ENCODE data around the gene HLA-F. TPM values are rescaled to one million over a fixed set of nuclear protein-coding genes. Genes with fewer than 3 reads are reported as not detected.

Gene HLA-F
- polyA plus RNA-seq, 2 of the 4 experiments (the other 2 are of a cell fraction): 2.7 to 4.5 TPM

DNA sequence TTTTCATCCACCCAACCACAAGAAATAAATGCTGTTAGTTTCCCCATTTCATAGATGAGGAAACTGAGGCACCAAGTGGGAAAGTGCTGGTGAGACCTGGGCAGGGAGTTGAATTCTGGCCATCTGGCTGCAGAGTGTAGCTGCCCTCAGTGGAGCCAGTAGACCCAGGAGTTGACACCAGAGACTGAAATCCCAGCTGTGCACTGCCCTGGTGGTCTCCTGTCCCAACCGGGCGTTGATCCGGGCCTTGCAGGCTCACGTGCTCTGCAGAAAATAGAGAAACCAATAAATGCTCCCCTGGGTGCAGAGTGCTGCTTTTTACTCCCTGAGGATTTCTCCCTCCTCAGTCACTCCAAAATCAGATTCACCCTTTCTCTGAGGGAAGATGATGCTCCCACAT is 18.4 kb downstream of the HLA-F start:
- TF ChIP-seq KDM1A (IDR thresholded peaks at IDR 0.05; ENCODE audit: low read depth) (no peak), ZFP36 (IDR thresholded peaks at IDR 0.05; ENCODE audit: borderline replicate concordance, partially characterized antibody) (no peak), EP300 (IDR thresholded peaks at IDR 0.05) (no peak), ZSCAN20 (CRISPR knock-in tag; IDR thresholded peaks at IDR 0.05) (no peak), MAFK (IDR thresholded peaks at IDR 0.05; ENCODE audit: partially characterized antibody) (no peak), SREBF2 (IDR thresholded peaks at IDR 0.05) (no peak), POLR2AphosphoS2 (conservative IDR thresholded peaks at IDR 0.05; ENCODE audit: low read length) (no peak), RNF2 (IDR thresholded peaks at IDR 0.05; ENCODE audit: borderline replicate concordance, low read depth) (no peak), BHLHE40 (IDR thresholded peaks at IDR 0.05; ENCODE audit: low read depth, low read length) (no peak), RCOR1 (IDR thresholded peaks at IDR 0.05; ENCODE audit: low read depth, low read length) (no peak)
- WGBS (ENCODE audit: missing lambda C conversion rate): 86% methylated on average over 4 of the region's 4 CpGs
- DNase-seq (ENCODE audit: low read depth in 1 of 2, low spot score in 1 of 2): no peak
- H3K4me1 ChIP-seq: no peaks in the 10 kb centered on the region
- ChIA-PET CTCF (interaction anchor here (1.7 to 2.7 kb wide), 2 partner anchors 93 to 390 kb away, joined by 3 to 9 read pairs; no protein-coding TSS in a partner anchor), POLR2A (no interaction called here)
- no peak for ATAC-seq
- H3K27ac ChIP-seq: no peak overlapping the region
- no peak for FAIRE-seq
- no peak overlapping the region for H3K4me2 ChIP-seq
- no peaks in the 10 kb centered on the region for H3K9me3 ChIP-seq
- no peak overlapping the region for H3K4me3 ChIP-seq

DNA sequence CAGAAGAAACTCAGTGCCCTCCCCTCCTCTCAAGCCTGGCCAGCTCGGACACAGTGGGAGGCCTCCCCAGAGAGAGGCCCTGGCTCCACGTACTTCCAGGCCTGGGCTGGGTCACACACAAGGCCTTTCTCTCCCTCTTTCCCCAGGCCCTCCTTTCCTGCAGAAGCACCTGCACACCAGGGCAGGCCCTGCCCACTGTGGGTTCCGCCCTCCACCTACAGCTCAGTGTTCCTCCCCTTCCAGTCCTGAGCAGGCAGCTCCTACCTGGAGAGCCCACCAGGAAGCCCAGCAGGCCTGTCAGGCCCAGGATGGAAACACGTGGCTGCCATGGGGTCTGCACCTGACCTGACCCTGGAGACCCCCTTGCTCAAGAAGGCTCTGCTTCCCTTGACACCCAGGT is 18.9 kb downstream of the HLA-F start:
- DNase-seq (ENCODE audit: low read depth in 1 of 2, low spot score in 1 of 2): no peak
- WGBS (ENCODE audit: missing lambda C conversion rate): 39% methylated on average over 4 of the region's 4 CpGs
- Histone ChIP-seq H3K9me3 (no peaks in the 10 kb centered on the region), H3K4me2 (no peak overlapping the region), H3K4me1 (no peaks in the 10 kb centered on the region), H3K4me3 (no peak overlapping the region), H3K27ac (no peak overlapping the region)
- POLR2A ChIA-PET: no interaction called here
- no peak for FAIRE-seq
- no peak for ATAC-seq
- TF ChIP-seq ESRRA (IDR thresholded peaks at IDR 0.05; ENCODE audit: borderline replicate concordance, low read length): no peak
- no peak for TF ChIP-seq RFX5 (IDR thresholded peaks at IDR 0.05)
- TF ChIP-seq CEBPB (IDR thresholded peaks at IDR 0.05): no peak
- TF ChIP-seq GATA3 (IDR thresholded peaks at IDR 0.05; ENCODE audit: borderline replicate concordance): no peak
- TF ChIP-seq ZNF302 (CRISPR knock-in tag; IDR thresholded peaks at IDR 0.05): no peak
- no peak for TF ChIP-seq RNF2 (IDR thresholded peaks at IDR 0.05; ENCODE audit: borderline replicate concordance, low read depth)
- TF ChIP-seq ZC3H11A (IDR thresholded peaks at IDR 0.05): no peak
- TF ChIP-seq PHF8 (IDR thresholded peaks at IDR 0.05; ENCODE audit: borderline replicate concordance, low read depth): no peak
- no peak for TF ChIP-seq TP53 (CRISPR knock-in tag; IDR thresholded peaks at IDR 0.05)
- no peak for TF ChIP-seq ZSCAN20 (CRISPR knock-in tag; IDR thresholded peaks at IDR 0.05)
- no peak for TF ChIP-seq CHD2 (IDR thresholded peaks at IDR 0.05; ENCODE audit: low read length, partially characterized antibody)
- TF ChIP-seq NFE2L2 (conservative IDR thresholded peaks at IDR 0.05; ENCODE audit: low read length): no peak
- TF ChIP-seq FOSL2 (IDR thresholded peaks at IDR 0.05): no peak
- no peak for TF ChIP-seq FOSL2 (CRISPR knock-in tag; IDR thresholded peaks at IDR 0.05)
- TF ChIP-seq EHF (CRISPR knock-in tag; IDR thresholded peaks at IDR 0.05): no peak
- no peak for TF ChIP-seq HOXA7 (CRISPR knock-in tag; IDR thresholded peaks at IDR 0.05)
- no peak for TF ChIP-seq RCOR1 (IDR thresholded peaks at IDR 0.05; ENCODE audit: low read depth, low read length)
- no peak for TF ChIP-seq CHD4 (IDR thresholded peaks at IDR 0.05; ENCODE audit: borderline replicate concordance)
- CTCF ChIA-PET: interaction anchor here (1.2 to 2.7 kb wide), 3 partner anchors 92 to 389 kb away, joined by 3 to 9 read pairs (median 3); no protein-coding TSS in a partner anchor

DNA sequence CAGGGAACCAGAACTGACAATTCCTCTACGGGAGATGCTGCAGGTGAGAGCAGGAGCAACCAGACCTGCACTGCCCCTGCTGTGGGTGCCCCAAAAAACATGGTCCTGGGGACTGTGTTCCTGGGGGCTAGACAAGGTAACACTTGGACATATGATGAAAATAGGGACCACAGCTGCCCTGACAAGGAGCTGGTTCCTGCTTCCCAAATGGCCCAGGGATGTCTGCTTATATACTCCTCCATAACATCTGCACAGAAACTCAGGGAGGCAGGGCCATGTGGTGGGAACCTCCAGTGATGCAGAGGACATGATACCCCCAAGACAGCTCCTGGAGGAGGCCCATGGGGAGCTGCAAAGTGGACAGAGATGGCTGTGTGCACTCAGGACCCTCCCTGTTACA is 19.8 kb downstream of the HLA-F start:
- no peaks in the 10 kb centered on the region for H3K4me1 ChIP-seq
- no peak overlapping the region for H3K4me3 ChIP-seq
- WGBS (ENCODE audit: missing lambda C conversion rate): 38% methylated on average over 1 of the region's 1 CpG
- no peak for FAIRE-seq
- TF ChIP-seq ZSCAN20 (CRISPR knock-in tag; IDR thresholded peaks at IDR 0.05): no peak
- no peak for TF ChIP-seq CEBPB (IDR thresholded peaks at IDR 0.05)
- TF ChIP-seq PHF8 (IDR thresholded peaks at IDR 0.05; ENCODE audit: borderline replicate concordance, low read depth): no peak
- TF ChIP-seq RAD21 (conservative IDR thresholded peaks at IDR 0.05 in 1 of 2, IDR thresholded peaks at IDR 0.05 in 1 of 2): no peak
- TF ChIP-seq, protein P1, sequence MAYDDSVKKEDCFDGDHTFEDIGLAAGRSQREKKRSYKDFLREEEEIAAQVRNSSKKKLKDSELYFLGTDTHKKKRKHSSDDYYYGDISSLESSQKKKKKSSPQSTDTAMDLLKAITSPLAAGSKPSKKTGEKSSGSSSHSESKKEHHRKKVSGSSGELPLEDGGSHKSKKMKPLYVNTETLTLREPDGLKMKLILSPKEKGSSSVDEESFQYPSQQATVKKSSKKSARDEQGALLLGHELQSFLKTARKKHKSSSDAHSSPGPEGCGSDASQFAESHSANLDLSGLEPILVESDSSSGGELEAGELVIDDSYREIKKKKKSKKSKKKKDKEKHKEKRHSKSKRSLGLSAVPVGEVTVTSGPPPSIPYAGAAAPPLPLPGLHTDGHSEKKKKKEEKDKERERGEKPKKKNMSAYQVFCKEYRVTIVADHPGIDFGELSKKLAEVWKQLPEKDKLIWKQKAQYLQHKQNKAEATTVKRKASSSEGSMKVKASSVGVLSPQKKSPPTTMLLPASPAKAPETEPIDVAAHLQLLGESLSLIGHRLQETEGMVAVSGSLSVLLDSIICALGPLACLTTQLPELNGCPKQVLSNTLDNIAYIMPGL (CRISPR knock-in tag; IDR thresholded peaks at IDR 0.05; ENCODE audit: borderline replicate concordance): no peak
- TF ChIP-seq, protein P2, sequence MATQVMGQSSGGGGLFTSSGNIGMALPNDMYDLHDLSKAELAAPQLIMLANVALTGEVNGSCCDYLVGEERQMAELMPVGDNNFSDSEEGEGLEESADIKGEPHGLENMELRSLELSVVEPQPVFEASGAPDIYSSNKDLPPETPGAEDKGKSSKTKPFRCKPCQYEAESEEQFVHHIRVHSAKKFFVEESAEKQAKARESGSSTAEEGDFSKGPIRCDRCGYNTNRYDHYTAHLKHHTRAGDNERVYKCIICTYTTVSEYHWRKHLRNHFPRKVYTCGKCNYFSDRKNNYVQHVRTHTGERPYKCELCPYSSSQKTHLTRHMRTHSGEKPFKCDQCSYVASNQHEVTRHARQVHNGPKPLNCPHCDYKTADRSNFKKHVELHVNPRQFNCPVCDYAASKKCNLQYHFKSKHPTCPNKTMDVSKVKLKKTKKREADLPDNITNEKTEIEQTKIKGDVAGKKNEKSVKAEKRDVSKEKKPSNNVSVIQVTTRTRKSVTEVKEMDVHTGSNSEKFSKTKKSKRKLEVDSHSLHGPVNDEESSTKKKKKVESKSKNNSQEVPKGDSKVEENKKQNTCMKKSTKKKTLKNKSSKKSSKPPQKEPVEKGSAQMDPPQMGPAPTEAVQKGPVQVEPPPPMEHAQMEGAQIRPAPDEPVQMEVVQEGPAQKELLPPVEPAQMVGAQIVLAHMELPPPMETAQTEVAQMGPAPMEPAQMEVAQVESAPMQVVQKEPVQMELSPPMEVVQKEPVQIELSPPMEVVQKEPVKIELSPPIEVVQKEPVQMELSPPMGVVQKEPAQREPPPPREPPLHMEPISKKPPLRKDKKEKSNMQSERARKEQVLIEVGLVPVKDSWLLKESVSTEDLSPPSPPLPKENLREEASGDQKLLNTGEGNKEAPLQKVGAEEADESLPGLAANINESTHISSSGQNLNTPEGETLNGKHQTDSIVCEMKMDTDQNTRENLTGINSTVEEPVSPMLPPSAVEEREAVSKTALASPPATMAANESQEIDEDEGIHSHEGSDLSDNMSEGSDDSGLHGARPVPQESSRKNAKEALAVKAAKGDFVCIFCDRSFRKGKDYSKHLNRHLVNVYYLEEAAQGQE (IDR thresholded peaks at IDR 0.05): no peak
- TF ChIP-seq SREBF2 (IDR thresholded peaks at IDR 0.05): no peak
- TF ChIP-seq NR3C1 (IDR thresholded peaks at IDR 0.05): no peak
- no peak for TF ChIP-seq HDAC2 (IDR thresholded peaks at IDR 0.05)
- no peak for TF ChIP-seq CHD4 (IDR thresholded peaks at IDR 0.05; ENCODE audit: borderline replicate concordance)
- DNase-seq (ENCODE audit: low read depth in 1 of 2, low spot score in 1 of 2): no peak
- CTCF ChIA-PET: interaction anchor here (0.8 to 2.7 kb wide), 5 partner anchors 10 to 253 kb away, joined by 3 to 9 read pairs (median 3); no protein-coding TSS in a partner anchor
- no peak overlapping the region for H3K27ac ChIP-seq
- POLR2A ChIA-PET: no interaction called here
- ATAC-seq: no peak
- no peak overlapping the region for H3K4me2 ChIP-seq
- H3K9me3 ChIP-seq: no peaks in the 10 kb centered on the region
